Colon (tissue), 2 donors: ENCODE results near the gene NKAIN2.

ENCODE experiments used
- FAIRE-seq: peaks from 2 replicates; lab custom pipeline; 2012; peaks lifted over from hg19 to GRCh38; lab: Jason Lieb, UNC
- donor health status: control.
- donor health status: control.

Gene NKAIN2

DNA sequence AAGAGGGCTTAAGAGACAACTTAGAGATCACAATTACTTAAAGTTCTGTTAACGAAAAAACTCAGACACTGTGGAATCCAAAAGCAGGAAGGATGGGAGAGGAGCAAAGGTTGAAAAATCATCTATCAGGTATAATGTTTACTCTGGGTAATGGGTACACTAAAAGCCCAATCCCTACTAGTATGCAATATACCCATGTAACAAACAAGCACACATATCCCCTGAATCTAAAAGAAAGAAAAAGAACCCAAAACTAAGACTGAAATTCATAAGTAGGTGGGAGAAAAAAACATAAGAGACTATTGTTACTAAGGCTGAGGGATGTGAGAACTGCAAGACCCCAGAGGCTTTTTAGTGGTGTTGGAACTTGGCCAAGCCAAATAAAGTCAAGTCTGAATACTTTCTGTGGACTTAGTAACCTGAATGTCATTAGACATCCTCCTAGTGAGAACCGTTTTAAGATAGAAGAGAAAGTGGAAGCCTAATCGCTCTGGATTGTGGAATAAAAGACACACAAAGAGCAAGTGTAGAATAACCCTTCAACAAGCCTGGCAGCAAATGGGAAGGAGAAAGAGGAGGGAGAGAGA lies 969.2 kb downstream of the NKAIN2 start:
- FAIRE-seq = no peak

DNA sequence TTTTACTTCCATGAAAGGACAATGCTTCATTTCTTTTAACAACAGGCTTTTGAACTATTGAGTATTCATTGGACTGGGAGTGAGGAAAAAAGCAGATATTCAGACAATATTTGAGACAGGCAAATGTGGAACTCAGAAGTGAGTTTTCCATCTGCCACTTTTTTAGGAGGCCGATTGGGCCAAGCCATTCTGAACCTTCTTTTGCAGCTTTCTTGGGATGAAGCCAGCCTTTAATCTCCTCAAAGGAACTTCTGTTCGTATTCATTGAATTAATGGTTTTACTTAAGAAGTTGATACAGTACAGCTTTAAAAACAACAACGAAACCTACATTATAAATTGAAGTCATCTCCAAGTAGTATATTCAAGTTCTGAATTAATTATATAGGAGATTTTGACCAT lies 971.5 kb downstream of the NKAIN2 start:
- no peak for FAIRE-seq

DNA sequence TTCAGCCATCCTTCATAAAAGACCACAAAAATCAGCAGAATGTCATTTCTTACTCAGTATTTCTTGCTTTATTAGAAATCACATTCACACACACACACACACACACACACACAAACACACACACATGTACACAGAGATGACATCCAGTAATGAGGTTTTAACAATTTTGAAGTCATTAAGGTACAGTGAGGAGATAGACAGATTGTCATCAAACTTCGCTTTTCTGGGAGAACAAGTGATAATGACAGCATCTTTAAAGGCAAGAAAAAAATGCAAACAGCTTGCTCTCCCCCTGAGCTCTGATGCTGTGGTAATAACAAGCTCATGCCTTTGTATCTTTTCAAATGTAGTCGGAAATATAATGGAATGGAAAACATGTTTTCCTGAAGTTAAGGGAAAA lies 974.2 kb downstream of the NKAIN2 start:
- no peak for FAIRE-seq

DNA sequence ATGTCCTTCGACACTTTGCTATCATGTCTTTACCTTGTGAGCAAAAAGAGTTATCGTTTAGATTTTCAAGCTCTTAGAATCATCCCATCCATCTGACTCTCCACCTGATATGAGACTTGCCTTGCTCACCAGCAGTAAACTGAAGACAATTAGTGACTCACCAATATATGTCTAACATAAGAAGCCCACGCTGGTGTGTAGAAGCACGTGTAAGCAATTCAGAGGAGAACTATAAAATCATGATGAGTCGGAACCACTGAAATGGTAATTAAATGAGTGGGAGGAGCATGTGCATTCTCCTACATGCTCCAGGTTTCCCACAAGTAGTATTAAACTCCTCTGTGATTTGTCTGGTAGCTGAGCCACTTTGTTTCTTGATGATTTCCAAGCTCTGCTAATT lies 977.0 kb downstream of the NKAIN2 start:
- no peak for FAIRE-seq

DNA sequence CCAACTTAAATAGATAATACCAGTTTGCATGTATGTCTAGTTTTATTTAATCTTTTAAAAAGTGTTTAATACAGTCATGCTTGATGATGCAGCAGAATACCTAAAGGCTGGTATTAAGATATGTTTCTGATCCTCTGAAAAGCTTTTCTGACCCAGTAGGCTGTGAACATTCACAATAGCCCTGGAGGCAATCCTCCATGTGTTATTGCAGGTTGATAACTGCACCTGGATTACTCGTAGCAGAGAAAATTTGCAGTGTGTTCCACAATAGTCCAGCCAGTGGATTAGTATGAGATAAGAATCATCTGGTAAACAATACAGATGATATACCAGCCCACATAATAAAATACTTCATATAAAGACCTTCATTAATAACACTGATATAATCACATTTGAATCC lies 979.7 kb downstream of the NKAIN2 start:
- FAIRE-seq = no peak

DNA sequence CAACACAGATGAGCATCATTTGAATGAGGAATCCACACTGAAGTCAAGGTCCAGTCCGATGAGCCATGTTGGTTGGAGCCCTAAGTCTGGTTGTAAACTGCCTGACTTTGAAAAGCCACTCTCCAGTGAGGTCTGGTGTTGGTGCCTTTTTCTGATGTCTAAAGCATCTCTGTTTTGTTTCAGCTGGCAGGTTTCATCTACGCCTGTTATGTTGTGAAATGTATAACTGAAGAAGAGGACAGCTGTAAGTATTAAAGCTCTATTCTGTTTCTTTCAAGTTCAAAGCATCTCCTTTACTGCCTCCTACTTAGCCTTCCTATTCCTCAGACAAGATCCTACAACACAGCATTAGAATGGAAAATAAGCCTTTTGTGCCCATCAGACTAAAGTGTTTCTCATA lies 987.5 kb downstream of the NKAIN2 start:
- FAIRE-seq = no peak

DNA sequence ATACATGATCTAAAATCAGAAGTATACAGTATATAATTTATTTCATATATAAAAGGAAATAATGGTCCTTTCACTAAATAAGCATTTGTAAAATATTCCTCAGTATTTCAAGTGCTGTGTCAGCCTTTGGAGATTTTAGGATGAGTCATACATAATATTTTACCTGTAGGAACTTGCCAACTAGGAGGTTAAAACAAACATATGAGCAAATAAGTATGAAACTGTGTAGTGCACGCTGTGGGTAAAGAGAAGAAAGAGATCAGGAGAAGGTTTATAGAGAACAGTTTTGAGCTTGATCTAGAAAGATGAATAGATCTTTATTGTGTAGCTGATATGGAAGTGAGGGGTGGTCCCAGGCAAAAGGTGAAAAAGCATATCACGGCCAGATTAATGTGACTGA lies 988.7 kb downstream of the NKAIN2 start:
- no peak for FAIRE-seq

DNA sequence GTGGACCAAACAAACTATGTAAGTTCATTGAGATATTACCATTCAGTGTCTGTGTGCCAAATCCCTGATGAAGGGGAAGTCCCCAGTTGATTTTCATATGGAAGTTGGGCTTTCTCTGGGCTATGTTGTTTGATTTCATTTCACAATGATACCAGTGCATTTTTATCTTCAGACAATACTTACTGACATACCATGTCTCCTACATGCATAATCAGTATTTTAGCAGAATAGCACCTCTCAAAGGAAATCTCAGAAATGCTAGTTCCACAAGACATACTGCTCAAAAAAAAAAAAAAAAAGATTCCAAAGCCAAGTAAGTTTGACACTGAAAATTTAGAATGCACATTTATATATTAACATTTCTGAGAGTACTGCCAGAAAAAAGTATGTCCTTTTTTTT lies 989.7 kb downstream of the NKAIN2 start:
- no peak for FAIRE-seq

DNA sequence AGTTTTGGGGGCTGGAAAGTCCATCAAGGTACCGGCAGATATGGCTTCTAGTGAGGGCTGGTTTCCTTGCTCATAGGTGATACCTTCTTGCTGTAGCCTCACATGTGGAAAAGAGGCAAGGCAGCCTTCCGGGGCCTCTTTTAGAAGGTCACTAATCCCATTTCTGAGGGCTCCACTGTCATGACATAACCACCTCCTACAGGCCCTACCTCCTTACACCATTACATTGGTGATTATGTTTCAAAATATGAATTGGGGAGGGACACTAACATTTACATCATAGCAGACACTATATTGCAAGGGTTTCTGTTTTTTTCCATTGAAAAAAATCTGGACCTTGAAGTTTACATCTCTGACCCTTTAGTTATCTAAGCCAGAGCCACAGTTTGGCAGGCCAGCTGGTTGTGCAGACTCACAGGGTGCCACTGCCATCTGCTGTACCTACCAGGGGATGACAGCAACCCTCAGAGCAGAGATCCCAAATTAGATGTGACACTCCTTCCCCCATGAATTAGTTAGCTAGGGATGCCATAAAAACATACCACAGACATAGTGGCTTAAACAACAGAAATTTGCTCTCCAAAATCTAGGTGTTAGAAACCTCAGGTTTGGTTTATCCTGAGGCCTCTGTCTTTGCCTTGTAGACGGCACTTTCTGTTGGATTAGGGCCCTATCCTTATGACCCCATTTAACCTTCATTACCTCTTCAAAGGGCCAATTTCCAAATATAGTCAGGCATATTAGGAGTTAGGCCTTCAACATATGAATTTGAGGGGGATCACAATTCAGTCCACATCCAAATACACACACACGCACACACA lies 992.2 kb downstream of the NKAIN2 start:
- FAIRE-seq = no peak

DNA sequence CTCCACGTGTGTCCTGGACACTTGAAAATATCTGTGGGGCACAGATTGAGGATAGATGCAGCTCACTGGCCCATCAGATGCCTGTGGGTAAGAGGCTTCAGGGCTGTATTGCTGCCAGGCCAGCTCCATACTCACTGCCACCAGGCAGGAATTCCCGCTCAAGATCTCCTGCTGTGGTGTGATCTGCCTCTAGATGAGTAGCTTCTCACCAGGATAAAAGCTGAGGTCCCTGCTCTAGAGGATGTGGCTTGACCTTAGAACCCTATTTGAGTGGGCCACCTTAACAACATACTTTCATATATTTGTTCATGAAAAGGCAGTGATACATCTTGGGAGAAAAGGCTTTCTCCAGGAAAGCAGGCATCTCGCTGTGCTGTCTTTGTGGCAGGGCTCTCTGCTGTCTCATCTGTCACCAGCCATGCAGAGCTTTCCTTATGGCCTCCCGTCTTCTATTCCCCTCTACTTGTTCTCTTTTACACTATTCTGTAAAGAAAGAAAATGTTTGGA lies 992.9 kb downstream of the NKAIN2 start:
- FAIRE-seq = no peak

DNA sequence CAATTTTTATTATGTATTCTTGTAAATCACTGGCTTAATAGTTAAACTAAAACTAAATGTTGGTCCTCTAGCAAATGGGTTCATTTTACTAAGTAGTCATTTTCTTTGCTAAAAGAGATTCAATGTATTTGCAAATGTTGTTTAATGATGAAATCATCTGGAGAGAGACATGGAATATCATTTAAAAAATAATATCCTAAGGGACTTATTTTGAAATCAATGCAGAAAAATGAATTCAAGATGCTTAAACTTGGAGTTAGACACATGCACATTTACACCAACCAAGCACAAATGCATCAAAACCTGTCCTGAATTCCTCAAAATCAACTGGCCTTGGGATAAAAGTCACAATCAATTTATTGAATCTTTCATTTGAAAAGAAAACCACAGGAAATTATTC lies 993.6 kb downstream of the NKAIN2 start:
- no peak for FAIRE-seq

DNA sequence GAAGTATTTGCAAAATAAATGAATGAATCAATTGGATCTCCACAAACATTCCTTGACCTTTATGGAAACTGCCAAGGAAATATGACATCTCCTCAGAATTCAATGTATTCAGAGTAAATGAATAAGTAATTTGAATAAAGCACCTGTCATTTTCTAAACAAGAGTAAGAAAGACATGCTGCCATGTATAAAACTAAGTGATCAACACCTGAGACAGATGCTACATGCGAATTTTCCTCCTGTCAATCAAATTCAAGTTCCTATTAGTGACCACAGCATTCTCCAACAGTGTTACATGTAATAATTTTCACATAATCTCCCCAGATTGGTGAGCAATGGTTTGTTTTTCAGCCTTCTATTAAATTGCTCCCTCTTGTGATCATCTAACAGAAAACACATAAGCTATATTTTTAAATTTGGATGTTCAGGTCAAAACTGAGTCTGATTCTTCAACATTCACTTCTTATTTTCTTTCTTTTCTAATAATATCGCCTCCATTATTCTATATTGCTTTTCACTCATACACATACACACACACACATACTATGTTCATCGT lies 995.4 kb downstream of the NKAIN2 start:
- FAIRE-seq = no peak

DNA sequence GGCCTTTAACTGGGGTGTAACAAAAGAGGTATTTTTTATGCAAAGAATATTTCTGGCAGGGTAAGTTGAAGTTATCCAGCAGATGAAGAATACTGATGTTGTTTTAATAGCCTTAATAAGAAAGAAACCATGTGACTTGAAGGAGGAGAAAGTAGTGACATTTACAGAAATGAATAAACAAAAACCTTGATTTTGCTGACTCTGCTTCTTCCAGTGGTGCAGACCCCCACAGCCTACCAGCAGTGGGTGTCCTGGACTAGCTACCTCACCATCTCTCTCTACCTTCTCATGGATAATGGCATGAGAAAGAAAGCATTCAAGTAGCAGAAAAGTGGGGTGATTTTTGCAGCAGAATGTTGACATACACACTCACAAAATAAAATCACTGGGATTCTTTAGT lies 996.0 kb downstream of the NKAIN2 start:
- no peak for FAIRE-seq

DNA sequence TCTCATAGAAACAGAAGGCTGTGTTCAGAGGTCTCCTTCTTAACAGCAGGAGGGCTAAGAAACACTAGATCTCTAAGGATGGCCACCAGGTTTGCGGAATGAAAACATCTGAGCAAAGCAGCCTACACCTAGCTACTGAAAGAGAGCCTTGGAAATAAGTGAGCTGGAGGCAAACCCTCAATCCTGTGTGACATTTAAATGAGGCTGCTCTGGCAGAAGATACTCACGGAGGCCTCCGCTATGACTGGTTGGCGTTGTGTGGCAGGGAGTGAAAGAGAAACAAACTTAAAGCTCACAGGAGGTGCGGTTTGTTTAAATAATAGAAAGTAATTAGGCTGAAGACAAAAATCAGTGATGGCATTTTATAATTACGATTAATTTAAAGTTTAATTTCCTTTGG lies 996.6 kb downstream of the NKAIN2 start:
- no peak for FAIRE-seq

DNA sequence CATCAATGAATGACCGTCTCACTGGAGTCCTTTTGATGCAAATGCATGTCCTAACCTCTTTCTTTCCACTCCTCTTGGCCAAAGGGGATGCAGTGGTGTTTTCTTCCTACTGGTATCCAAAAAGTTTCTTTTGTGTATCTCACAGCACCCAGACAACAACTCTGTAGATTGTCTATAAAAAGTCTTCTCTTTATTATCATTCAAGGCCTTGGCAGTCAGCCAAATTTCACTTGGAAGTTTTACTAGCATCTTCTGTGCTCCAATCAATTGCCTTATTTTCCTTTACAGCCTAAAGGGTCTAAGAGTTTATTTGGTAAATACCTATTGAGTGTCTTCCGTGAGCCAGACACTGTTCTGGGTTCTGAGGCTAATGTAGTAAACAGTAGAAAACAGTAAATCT lies 1008.4 kb downstream of the NKAIN2 start:
- FAIRE-seq = no peak

DNA sequence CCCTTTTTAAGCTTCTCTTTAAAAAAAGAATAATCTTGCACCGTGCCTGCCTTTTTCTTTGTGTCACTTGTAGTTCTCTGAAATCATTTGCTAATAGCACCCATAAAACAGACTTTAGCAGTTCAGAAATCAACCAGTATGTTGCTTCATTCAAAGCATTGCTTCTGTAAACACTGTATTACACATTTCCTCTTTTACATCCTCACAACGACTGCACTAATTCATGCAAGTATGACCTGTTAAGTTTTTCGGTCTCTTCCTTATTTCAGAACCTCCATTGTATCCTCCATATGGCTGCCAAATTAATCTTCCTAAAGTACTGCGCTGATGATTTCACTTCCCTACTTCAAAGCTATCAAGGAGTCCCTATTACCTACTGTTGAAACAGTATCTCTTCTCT lies 1015.7 kb downstream of the NKAIN2 start:
- FAIRE-seq = no peak

DNA sequence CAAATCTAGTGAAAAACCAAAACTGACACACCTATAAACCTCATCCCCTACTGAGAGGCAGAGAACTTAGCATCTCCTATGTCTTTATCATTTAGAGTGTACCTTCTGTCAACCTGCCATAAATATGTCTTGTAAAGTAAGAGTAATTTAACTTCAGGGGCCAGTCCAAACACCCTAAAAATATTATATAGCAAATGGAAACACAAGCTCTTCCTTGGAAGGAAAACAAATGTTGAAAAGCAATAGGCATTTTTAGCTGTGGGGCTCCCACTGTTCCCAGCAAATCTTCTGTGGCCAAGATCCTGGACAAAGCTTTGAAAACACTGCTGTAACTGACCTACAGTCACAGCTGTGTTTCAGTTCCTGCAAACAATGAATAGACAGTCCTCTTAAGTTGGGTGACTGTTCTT lies 1018.5 kb downstream of the NKAIN2 start:
- FAIRE-seq = no peak

DNA sequence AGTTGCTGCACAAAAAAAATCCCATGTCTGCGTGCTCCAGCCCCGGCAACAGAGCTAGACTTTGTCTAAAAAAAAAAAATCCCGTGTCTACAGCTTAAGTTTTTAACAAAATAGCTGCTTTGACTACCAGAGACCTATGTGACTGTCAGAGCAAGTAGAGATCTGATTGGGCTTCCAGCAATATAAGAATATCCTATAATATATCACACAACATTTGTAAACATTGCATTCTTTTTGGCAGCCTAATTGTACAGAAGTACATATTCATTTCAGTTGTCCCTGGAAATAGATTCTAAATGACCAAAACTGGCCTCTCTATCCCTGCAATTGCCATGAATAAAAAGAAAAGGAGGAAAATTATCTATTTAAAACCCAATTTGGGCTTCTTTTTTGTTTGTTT lies 1019.1 kb downstream of the NKAIN2 start:
- FAIRE-seq = no peak

DNA sequence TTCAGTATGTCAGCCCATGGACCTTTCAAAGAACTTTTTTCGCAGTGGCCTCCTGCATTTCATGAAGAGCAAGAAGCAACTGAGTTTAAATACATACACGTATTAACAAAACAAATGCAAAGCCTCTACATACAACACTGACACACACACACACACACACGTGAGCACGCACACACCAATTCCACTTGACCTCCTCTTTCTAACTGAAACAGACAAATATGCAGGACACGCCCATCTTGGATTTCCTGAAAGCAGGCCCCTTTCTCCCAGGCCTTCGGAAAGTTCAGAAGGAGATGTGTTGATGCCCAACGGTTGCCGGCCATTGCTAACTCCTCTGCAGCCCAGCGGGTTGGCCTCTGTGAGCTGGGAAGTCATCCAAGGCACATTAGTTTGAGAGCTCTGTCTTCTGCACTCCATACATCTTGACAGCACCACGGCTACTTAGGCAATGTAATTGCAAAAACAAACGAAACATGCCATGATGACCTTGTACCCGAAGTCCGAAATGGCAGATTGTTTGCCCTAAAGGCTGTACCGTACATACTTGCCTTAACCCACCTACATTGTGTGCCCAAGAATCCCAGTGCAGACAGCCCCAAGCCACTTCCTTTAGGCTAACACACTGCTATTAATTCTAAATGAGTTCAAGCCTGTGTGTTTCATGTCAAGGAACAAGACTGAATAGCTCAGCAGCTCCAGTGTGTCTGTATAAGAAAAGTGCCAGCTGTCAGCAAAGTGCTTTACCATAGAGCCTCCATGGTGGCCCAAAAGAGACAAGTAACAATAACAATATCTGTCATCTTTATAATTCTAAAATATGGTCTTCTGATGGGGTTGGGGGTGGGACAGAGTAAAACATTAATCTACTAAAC lies 1019.8 kb downstream of the NKAIN2 start:
- no peak for FAIRE-seq

DNA sequence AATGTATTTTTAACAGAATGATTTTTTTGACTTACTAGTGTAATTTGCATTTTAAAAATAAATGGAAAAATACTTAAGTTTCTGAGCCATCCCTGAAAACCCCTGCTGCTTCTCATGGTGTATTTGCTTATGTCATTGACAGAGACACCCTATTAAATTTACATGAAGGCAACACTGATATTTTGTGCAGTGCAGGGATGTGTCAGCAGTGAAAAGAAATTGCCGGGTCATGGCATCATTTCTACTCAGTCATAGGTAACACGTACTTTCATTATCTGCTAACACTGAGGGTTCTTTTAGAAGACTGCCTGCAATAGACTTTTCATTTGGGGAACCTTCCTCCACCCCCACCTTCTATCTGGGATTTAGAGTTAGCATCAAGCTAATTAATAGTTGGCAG lies 1021.9 kb downstream of the NKAIN2 start:
- FAIRE-seq = no peak

DNA sequence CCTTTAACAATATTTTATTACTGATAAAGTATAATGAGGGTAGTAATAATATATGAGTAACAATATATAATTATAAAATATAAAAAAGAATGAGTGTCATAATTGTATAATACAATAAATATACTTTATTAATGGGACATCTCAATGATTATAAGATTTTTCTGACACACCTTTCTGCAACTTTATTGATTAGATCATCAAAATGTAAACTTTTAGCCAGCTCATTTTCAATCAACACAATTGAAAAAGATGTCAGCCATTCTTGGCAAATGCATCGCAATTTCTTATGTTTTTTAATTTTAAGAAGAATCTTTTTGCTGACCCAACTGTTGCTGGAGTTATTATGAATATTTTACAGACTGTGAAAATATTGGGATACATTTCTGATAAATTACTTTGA lies 1026.2 kb downstream of the NKAIN2 start:
- FAIRE-seq = peak; percentile 33

DNA sequence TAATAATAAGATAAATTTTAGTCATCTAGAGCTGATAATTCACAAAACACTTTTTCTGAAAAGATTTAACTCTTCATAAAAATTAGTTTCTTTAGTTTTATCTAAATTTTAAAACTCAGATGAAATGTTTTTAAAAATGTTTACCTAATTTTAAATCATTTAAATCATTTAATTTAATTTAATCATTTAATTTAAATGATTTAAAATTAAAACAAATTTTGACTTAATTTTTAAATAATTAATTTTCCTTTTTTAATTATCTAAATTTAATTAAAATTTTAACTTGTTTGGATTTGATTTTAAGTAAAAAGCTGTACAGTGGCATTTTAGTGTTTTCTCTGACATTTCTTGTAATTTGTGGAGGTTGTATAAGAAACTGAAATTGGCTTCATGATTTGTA lies 1026.8 kb downstream of the NKAIN2 start:
- FAIRE-seq = peak; percentile 96
